Prostate gland (tissue), 2 donors: ENCODE data around the gene TSR3. TPM values are rescaled to one million over a fixed set of nuclear protein-coding genes. Genes with fewer than 3 reads are reported as not detected.
A peak's percentile ranks its signal among the peaks of the same experiment; 100 is the strongest.

ENCODE experiments used
- DNase-seq: peaks from one replicate; pipeline ENCODE4 v3.0.0-alpha.2; 2019; ENCODE audit warnings: low spot score
- H3K27ac ChIP-seq, 2 donors: fragments of 200-600 bp; sonication (generic); 2 replicates each; pipeline ENCODE4 v1.5.1; 2017 to 2019
- H3K27me3 ChIP-seq: fragments of 200-600 bp; sonication (generic); replicated peaks from 2 replicates; pipeline ENCODE4 v1.5.1; 2019; ENCODE audit not compliant: insufficient read depth
- H3K36me3 ChIP-seq, 2 donors: fragments of 200-600 bp; sonication (generic); 1 replicate in 1 of 2; 2 replicates in 1 of 2; pipeline versions ENCODE4 v1.5.1 to v1.8.1; 2017 to 2019
- H3K4me1 ChIP-seq: fragments of 200-600 bp; sonication (generic); replicated peaks from 2 replicates; pipeline ENCODE4 v1.5.1; 2019
- H3K4me3 ChIP-seq, 2 donors: fragments of 200-600 bp; sonication (generic); 2 replicates each; pipeline ENCODE4 v1.5.1; 2017 to 2019
- H3K9me3 ChIP-seq: fragments of 200-600 bp; sonication (generic); 2 replicates; pipeline ENCODE4 v1.5.1; 2017
- POLR2A ChIP-seq: fragments of 450-650 bp; IDR thresholded peaks from one replicate; pipeline ENCODE4 v1.6.1; 2016; ENCODE audit warnings: antibody characterized with exemption, mild to moderate bottlenecking
- POLR2AphosphoS5 ChIP-seq: sonication (generic); formaldehyde crosslinking; IDR thresholded peaks from one replicate; pipeline ENCODE4 v1.6.1; 2017; ENCODE audit warnings: antibody characterized with exemption
- WGBS: methylation state at CpG from one replicate; pipeline ENCODE4 v1.1.5; 2018; 5-methylcytosine and 5-hydroxymethylcytosine counted together
- intact Hi-C: fragments of 100-400 bp; cut with DNase I; formaldehyde crosslinking; loops from one replicate; pipeline ENCODE4 v1.14.2; 2022
- total RNA-seq, 2 donors: library from RNA; depleted of rRNA; stranded (reverse); fragments of >200 nt; gene quantifications; one replicate each; pipeline ENCODE4 v1.1.0, GENCODE V29; 2016
- TF ChIP-seq, protein P1 (sequence below), 4 experiments: fragments of 200-600 bp in 2 of 4; fragments of 450-650 bp in 2 of 4; sonication (generic) in 2 of 4; IDR thresholded peaks; 1 replicate in 3 of 4; 2 replicates in 1 of 4; pipeline ENCODE4 v1.5.1; 2016 to 2019; ENCODE audit warnings: antibody characterized with exemption in 4 of 4, mild to moderate bottlenecking in 2 of 4, moderate library complexity in 2 of 4

The TSR3 gene
- total RNA-seq, 2 donors from 2014 or later: 108 to 148 TPM

DNA sequence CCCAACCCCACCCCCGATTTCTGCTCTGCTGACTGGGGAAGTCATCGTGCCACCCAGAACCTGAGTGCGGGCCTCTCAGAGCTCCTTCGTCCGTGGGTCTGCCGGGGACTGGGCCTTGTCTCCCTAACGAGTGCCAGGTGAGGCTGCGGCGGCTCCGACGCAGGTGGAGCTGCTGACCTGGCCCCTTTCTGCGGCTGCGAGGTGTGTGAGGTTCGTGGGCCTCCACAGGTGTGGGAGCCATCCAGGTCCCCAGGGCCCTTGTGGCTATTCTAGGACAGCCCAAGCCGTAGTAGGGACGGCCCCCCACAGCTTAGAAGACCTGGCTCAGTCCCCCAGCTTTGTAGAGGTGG lies 39.2 kb downstream of the TSR3 start:
- intact Hi-C loops: no loop called here
- no peak overlapping the region for H3K4me3 ChIP-seq
- 58% methylated on average over 13 of the region's 16 CpGs for WGBS

DNA sequence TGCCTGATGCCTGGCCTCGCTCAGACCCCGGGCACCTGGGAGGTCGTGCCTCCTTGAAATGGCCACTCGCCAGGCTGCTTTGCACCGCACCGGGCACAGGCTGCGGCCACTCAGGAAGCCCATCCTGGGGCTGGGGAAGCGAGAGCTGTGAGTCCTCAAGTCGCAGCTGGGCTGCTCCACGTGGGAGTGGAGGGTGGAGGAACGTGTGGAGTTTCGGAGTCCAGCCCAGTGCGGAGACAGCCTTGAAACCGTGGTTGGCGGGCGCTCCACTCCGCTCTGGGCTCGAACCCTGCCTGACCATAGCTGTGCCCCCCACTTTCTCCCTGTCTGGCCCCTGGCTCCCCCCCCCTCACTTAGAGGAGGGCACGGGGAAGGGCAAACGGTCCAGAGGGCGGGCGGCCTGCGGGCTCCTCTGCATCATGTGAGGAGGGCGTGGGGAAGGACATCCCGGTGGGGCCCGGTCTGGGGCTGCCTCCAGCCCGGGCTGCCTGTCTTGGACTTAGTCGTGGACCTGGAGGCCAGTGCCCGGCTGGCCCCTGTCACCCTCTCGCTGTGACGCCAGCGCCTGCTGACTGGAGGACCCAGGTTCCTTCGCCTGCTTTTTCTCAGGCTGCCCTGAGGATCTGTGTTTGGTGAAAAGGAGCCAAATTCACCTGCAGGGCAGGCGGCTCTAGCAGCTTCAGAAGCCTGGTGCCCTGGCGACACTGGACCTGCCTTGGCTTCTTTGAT lies 39.8 kb downstream of the TSR3 start:
- Histone ChIP-seq H3K4me1 (peaks cover 19% of the 10 kb centered on the region), H3K4me3 (peak overlapping the region; percentile 68 to 75), H3K9me3 (no peaks in the 10 kb centered on the region), H3K27ac (peak overlapping the region; percentile 2 to 22), H3K36me3 (peaks cover 13 to 19% of the 10 kb centered on the region in 2 donors), H3K27me3 (no peaks in the 10 kb centered on the region)
- TF ChIP-seq POLR2A (no peak), POLR2AphosphoS5 (no peak)
- TF ChIP-seq, protein P1, sequence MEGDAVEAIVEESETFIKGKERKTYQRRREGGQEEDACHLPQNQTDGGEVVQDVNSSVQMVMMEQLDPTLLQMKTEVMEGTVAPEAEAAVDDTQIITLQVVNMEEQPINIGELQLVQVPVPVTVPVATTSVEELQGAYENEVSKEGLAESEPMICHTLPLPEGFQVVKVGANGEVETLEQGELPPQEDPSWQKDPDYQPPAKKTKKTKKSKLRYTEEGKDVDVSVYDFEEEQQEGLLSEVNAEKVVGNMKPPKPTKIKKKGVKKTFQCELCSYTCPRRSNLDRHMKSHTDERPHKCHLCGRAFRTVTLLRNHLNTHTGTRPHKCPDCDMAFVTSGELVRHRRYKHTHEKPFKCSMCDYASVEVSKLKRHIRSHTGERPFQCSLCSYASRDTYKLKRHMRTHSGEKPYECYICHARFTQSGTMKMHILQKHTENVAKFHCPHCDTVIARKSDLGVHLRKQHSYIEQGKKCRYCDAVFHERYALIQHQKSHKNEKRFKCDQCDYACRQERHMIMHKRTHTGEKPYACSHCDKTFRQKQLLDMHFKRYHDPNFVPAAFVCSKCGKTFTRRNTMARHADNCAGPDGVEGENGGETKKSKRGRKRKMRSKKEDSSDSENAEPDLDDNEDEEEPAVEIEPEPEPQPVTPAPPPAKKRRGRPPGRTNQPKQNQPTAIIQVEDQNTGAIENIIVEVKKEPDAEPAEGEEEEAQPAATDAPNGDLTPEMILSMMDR (IDR thresholded peaks at IDR 0.05): no peak
- WGBS: 19% methylated on average over 35 of the region's 35 CpGs
- DNase-seq: no peak
- intact Hi-C loops: no loop called here

More for the DNA sequence above, 39.2 kb downstream of the TSR3 start:
- no peak for DNase-seq
- no peak overlapping the region for H3K27ac ChIP-seq
- peaks cover 15 to 21% of the 10 kb centered on the region in 2 donors for H3K36me3 ChIP-seq
- H3K4me1 ChIP-seq: peaks cover 19% of the 10 kb centered on the region
- H3K9me3 ChIP-seq: no peaks in the 10 kb centered on the region
- H3K27me3 ChIP-seq: no peaks in the 10 kb centered on the region
- TF ChIP-seq POLR2AphosphoS5 (no peak), POLR2A (no peak)
- TF ChIP-seq, protein P1 (IDR thresholded peaks at IDR 0.05): no peak

GRCh38 chr16:1311212-1311737 lies 40.4 kb downstream of the TSR3 start:
- Histone ChIP-seq H3K36me3 (peaks cover 13 to 16% of the 10 kb centered on the region in 2 donors), H3K9me3 (no peaks in the 10 kb centered on the region), H3K4me3 (peak overlapping the region; percentile 68 to 75), H3K27ac (peak overlapping the region; percentile 2 to 22), H3K4me1 (peaks cover 19% of the 10 kb centered on the region), H3K27me3 (no peaks in the 10 kb centered on the region)
- 7% methylated on average over 9 of the region's 13 CpGs for WGBS
- no peak for TF ChIP-seq POLR2AphosphoS5
- TF ChIP-seq, protein P1 (IDR thresholded peaks at IDR 0.05): no peak
- no peak for TF ChIP-seq POLR2A
- intact Hi-C loops: no loop called here
- no peak for DNase-seq

GRCh38 chr16:1310832-1311200 lies 40.9 kb downstream of the TSR3 start:
- peaks cover 9 to 11% of the 10 kb centered on the region in 2 donors for H3K36me3 ChIP-seq
- no peak for DNase-seq
- WGBS: under 1% methylated on average over 14 of the region's 14 CpGs
- intact Hi-C loops: no loop called here
- no peak for TF ChIP-seq POLR2A
- TF ChIP-seq, protein P1 (IDR thresholded peaks at IDR 0.05): no peak
- H3K27me3 ChIP-seq: no peaks in the 10 kb centered on the region
- H3K4me1 ChIP-seq: peaks cover 19% of the 10 kb centered on the region
- no peaks in the 10 kb centered on the region for H3K9me3 ChIP-seq
- H3K27ac ChIP-seq: peak overlapping the region in 1 of 2 donors; percentile 95
- peak overlapping the region; percentile 68 to 75 for H3K4me3 ChIP-seq
